Measurements from ENCODE around the gene GMFB. TPM values are rescaled to one million over a fixed set of nuclear protein-coding genes. Genes with fewer than 3 reads are reported as not detected.

GMFB gene
- total and polyA plus RNA-seq, 10 of the 15 experiments (the other 5 are each of a cell fraction or from before 2014, with no cell fraction given), result 29.3 to 71.0 (median 50.8) TPM

GRCh38 chr14:54489318-54489683 is 521 bp upstream of the GMFB start (continued):
- TF ChIP-seq ZZZ3 (IDR thresholded peaks at IDR 0.05; ENCODE audit: control insufficient read depth, insufficient read length, low read depth) (peak; percentile 32), CBX3 (IDR thresholded peaks at IDR 0.05; ENCODE audit: borderline replicate concordance, low read depth) (no peak), ZBTB40 (IDR thresholded peaks at IDR 0.05; ENCODE audit: borderline replicate concordance) (peak; percentile 43; the same call in 1 of the 2 replicates), HCFC1 (IDR thresholded peaks at IDR 0.05; ENCODE audit: low read length) (no peak), TCF12 (IDR thresholded peaks at IDR 0.05; ENCODE audit: low read depth, low read length) (no peak), ZNF217 (IDR thresholded peaks at IDR 0.05) (no peak), SP1 (IDR thresholded peaks at IDR 0.05; ENCODE audit: low read depth, low read length) (no peak)

- H3K9ac ChIP-seq (ENCODE audit: control insufficient read depth, insufficient read depth, low read length), result peak overlapping the region; percentile 87
- no peaks in the 10 kb centered on the region for H3K27me3 ChIP-seq (replicated peaks in 1 of 2; ENCODE audit: control insufficient read depth in 2 of 2, insufficient read depth in 2 of 2, low read length in 1 of 2)
- peak overlapping the region; percentile 92 for H3K4me3 ChIP-seq
- under 1% methylated on average over 9 of the region's 9 CpGs for WGBS (ENCODE audit: insufficient coverage, insufficient replicate concordance, low lambda C conversion rate, missing lambda C conversion rate)
- no peaks in the 10 kb centered on the region for H4K20me1 ChIP-seq (ENCODE audit: control insufficient read depth, insufficient read depth)
- no peak for FAIRE-seq
- H2AFZ ChIP-seq (ENCODE audit: control insufficient read depth, low read depth, low read length), result peak overlapping the region; percentile 0
- BruUV-seq (replicated peaks), result no TSS peak
- TF ChIP-seq CTCF (IDR thresholded peaks at IDR 0.05 in 2 of 3, conservative IDR thresholded peaks at IDR 0.05 in 1 of 3; ENCODE audit: control insufficient read depth in 2 of 3, extremely low read depth in 1 of 3, insufficient read depth in 1 of 3, low read depth in 3 of 3, low read length in 3 of 3) (0 out of 6 replicates have a peak, but pooled peaks of 1 of the 3 experiments have one; percentile 12), SREBF2 (IDR thresholded peaks at IDR 0.05; ENCODE audit: low read length) (no peak), POLR2AphosphoS5 (IDR thresholded peaks at IDR 0.05; ENCODE audit: low read length) (0 out of 2 replicates have a peak, but pooled peaks have one; percentile 11), NFIC (IDR thresholded peaks at IDR 0.05; ENCODE audit: low read depth, low read length) (no peak)
- H3K79me2 ChIP-seq (ENCODE audit: control insufficient read depth, insufficient read depth, low read length), result peaks cover 56% of the 10 kb centered on the region
- no peak for DNase-seq (ENCODE audit: low read depth, low spot score)
- peak overlapping the region; percentile 90 for H3K27ac ChIP-seq (ENCODE audit: control insufficient read depth, insufficient read depth)
- ChIA-PET POLR2A (interaction anchor here (0.6 to 2.5 kb wide), 3 partner anchors 9 to 42 kb away, joined by 4 to 19 read pairs (median 6); partner anchors contain the start of gene CGRRF1), RAD21 (ENCODE audit: unreplicated experiment) (interaction anchor here (0.7 to 3.7 kb wide), 10 partner anchors 9 to 155 kb away, joined by 3 to 16 read pairs (median 4); partner anchors contain the start of genes CDKN3 and CGRRF1), SMC1A (ENCODE audit: uncharacterized antibody, unreplicated experiment) (interaction anchor here (0.8 to 2.7 kb wide), 7 partner anchors 20 to 89 kb away, joined by 3 to 7 read pairs (median 4); no protein-coding TSS in a partner anchor), CTCF (interaction anchor here (0.7 to 5.2 kb wide), 5 partner anchors 21 to 53 kb away, joined by 3 to 22 read pairs (median 3); partner anchors contain the start of gene CGRRF1)
- H3K4me1 ChIP-seq (ENCODE audit: control insufficient read depth, insufficient read depth, low read length), result no peaks in the 10 kb centered on the region; the same call in 1 of the 2 replicates
- ATAC-seq, result no peak
- H3K9me3 ChIP-seq (replicated peaks; ENCODE audit: control insufficient read depth, insufficient read depth, low read length), result no peaks in the 10 kb centered on the region
- in situ Hi-C loops (cut with MboI) (no loop called here), intact Hi-C loops (cut with micrococcal nuclease; ENCODE audit: unreplicated experiment) (loop anchor here (2.0 to 5.0 kb wide), 3 partner anchors 21 to 91 kb away; partner anchors contain the start of genes CDKN3, CGRRF1 and CNIH1)
- peak overlapping the region; percentile 92 for H3K4me2 ChIP-seq (ENCODE audit: control insufficient read depth, insufficient read depth)
- H3K36me3 ChIP-seq (ENCODE audit: control insufficient read depth in 2 of 2, insufficient read depth in 2 of 2, low read length in 1 of 2), result no peaks in the 10 kb centered on the region
Observed at GRCh38 chr14:54488318-54488645, 498 bp downstream of the GMFB start.
